ENCODE data around the gene ANAPC5.

DNA sequence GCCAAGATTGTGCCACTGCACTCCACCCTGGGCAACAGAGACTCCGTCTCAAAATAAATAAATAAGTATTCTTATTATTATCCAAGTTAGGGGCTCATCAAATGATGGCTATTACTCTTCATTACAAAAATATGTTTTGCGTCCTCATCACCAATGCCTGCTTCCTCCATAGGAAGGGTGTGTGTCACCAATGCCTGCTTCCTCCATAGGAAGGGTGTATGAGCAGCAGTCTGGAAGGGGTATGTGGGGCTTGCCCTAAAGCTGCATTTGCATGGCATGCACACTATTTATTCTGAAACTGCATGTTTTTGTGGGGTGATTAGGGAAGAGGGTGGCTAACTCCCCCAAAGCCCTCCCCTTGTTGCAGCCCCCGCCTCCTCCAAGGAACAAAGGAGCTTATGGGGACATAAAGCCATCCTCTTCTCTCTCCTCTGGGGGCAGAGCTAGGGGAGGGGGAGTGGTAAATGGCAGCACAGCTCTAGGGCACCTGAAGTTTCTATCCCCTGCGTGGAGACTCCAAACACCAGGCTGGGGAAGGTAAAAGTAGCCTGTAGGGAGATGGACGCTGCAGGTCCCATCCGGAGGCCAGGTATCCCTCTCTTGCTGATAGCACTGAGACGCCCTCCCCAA, 57.0 kb downstream of the ANAPC5 start:
- TF ChIP-seq POLR2AphosphoS5 (IDR thresholded peaks at IDR 0.05) (no peak), POLR2A (IDR thresholded peaks at IDR 0.05) (no peak)
- TF ChIP-seq, protein P1, sequence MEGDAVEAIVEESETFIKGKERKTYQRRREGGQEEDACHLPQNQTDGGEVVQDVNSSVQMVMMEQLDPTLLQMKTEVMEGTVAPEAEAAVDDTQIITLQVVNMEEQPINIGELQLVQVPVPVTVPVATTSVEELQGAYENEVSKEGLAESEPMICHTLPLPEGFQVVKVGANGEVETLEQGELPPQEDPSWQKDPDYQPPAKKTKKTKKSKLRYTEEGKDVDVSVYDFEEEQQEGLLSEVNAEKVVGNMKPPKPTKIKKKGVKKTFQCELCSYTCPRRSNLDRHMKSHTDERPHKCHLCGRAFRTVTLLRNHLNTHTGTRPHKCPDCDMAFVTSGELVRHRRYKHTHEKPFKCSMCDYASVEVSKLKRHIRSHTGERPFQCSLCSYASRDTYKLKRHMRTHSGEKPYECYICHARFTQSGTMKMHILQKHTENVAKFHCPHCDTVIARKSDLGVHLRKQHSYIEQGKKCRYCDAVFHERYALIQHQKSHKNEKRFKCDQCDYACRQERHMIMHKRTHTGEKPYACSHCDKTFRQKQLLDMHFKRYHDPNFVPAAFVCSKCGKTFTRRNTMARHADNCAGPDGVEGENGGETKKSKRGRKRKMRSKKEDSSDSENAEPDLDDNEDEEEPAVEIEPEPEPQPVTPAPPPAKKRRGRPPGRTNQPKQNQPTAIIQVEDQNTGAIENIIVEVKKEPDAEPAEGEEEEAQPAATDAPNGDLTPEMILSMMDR (IDR thresholded peaks at IDR 0.05): no peak
